Astrocyte (in vitro differentiated cells and primary cell): ENCODE results near the gene PCNX4. TPM values are rescaled to one million over a fixed set of nuclear protein-coding genes. Genes with fewer than 3 reads are reported as not detected.

Experiments
- DNase-seq: peaks from one replicate; pipeline ENCODE4 v3.0.0-alpha.2; 2010; ENCODE audit warnings: low read depth
- FAIRE-seq: peaks from 2 replicates; lab custom pipeline; 2011; peaks lifted over from hg19 to GRCh38; lab: Jason Lieb, UNC
- H2AFZ ChIP-seq: 2 replicates; pipeline ENCODE4 v1.6.0; 2012; ENCODE audit warnings: low read depth, low read length, inconsistent platforms
- H3K27ac ChIP-seq: 2 replicates; pipeline ENCODE4 v1.5.1; 2011; ENCODE audit warnings: low read depth, low read length, inconsistent platforms
- H3K27me3 ChIP-seq: 2 replicates; pipeline ENCODE4 v1.6.0; 2011; ENCODE audit warnings: low read length, inconsistent platforms; ENCODE audit not compliant: insufficient read depth
- H3K36me3 ChIP-seq: 2 replicates; pipeline ENCODE4 v1.5.1; 2011; ENCODE audit warnings: low read length, inconsistent platforms; ENCODE audit not compliant: insufficient read depth
- H3K4me1 ChIP-seq: 2 replicates; pipeline ENCODE4 v1.5.1; 2011; ENCODE audit warnings: low read length, inconsistent platforms; ENCODE audit not compliant: insufficient read depth
- H3K4me2 ChIP-seq: 2 replicates; pipeline ENCODE4 v1.6.0; 2012; ENCODE audit warnings: low read length, inconsistent platforms
- H3K4me3 ChIP-seq: 2 replicates; pipeline ENCODE4 v1.5.1; 2011; ENCODE audit warnings: low read depth, mild to moderate bottlenecking, low read length, inconsistent platforms; ENCODE audit not compliant: insufficient read depth
- H3K79me2 ChIP-seq: 2 replicates; pipeline ENCODE4 v1.6.0; 2012; ENCODE audit warnings: mild to moderate bottlenecking, low read length, inconsistent platforms; ENCODE audit not compliant: insufficient read depth
- H3K9ac ChIP-seq: 2 replicates; pipeline ENCODE4 v1.6.0; 2012; ENCODE audit warnings: mild to moderate bottlenecking, low read length, inconsistent platforms
- H3K9me3 ChIP-seq: 2 replicates; pipeline ENCODE4 v1.5.1; 2012; ENCODE audit warnings: low read depth, mild to moderate bottlenecking, low read length, inconsistent platforms; ENCODE audit not compliant: insufficient read depth
- H4K20me1 ChIP-seq: 2 replicates; pipeline ENCODE4 v1.6.0; 2012; ENCODE audit warnings: low read length, inconsistent platforms; ENCODE audit not compliant: insufficient read depth
- H3K27ac Mint-ChIP-seq: one replicate; pipeline ENCODE4 v1.8.0; 2021; ENCODE audit warnings: mild to moderate bottlenecking, mixed read lengths; ENCODE audit not compliant: unreplicated experiment
- H3K27me3 Mint-ChIP-seq: one replicate; pipeline ENCODE4 v1.8.0; 2021; ENCODE audit warnings: low read depth, mixed read lengths; ENCODE audit not compliant: unreplicated experiment
- H3K36me3 Mint-ChIP-seq: one replicate; pipeline ENCODE4 v1.8.0; 2021; ENCODE audit warnings: low read depth, mixed read lengths; ENCODE audit not compliant: unreplicated experiment
- H3K4me1 Mint-ChIP-seq: one replicate; pipeline ENCODE4 v1.8.0; 2021; ENCODE audit warnings: low read depth, mixed read lengths; ENCODE audit not compliant: unreplicated experiment
- H3K4me3 Mint-ChIP-seq: one replicate; pipeline ENCODE4 v1.8.0; 2021; ENCODE audit warnings: mild to moderate bottlenecking, moderate library complexity, mixed read lengths; ENCODE audit not compliant: unreplicated experiment
- H3K9me3 Mint-ChIP-seq: one replicate; pipeline ENCODE4 v1.8.0; 2021; ENCODE audit warnings: mild to moderate bottlenecking, mixed read lengths; ENCODE audit not compliant: unreplicated experiment
- CTCF ChIP-seq: IDR thresholded peaks from 2 replicates; pipeline ENCODE4 v1.5.1; 2011; ENCODE audit warnings: low read depth, mild to moderate bottlenecking, inconsistent platforms, low read length, moderate library complexity; ENCODE audit not compliant: insufficient read depth
- EZH2 ChIP-seq: IDR thresholded peaks from 2 replicates; pipeline ENCODE4 v1.6.1; 2012; ENCODE audit warnings: mild to moderate bottlenecking, low read length, inconsistent platforms; ENCODE audit not compliant: insufficient read depth
- total RNA-seq: library from RNA; stranded (reverse); gene quantifications from 2 replicates; pipeline ENCODE4 v1.2.1, GENCODE V29; 2021

The PCNX4 gene
- total RNA-seq, 1 donor from 2014 or later, result 71.3 TPM

GRCh38 chr14:60101786-60102185, 10.1 kb downstream of the PCNX4 start:
- H3K9me3 Mint-ChIP-seq, result no peaks in the 10 kb centered on the region
- no peak for TF ChIP-seq EZH2
- TF ChIP-seq CTCF, result no peak
- H3K4me1 Mint-ChIP-seq, result peaks cover 32% of the 10 kb centered on the region
- H4K20me1 ChIP-seq, result peaks cover 70% of the 10 kb centered on the region
- no peak overlapping the region for H2AFZ ChIP-seq
- H3K27me3 Mint-ChIP-seq, result no peaks in the 10 kb centered on the region
- no peaks in the 10 kb centered on the region for H3K27me3 ChIP-seq
- DNase-seq (peak; percentile 52), FAIRE-seq (peak; percentile 70)
- no peaks in the 10 kb centered on the region for H3K9me3 ChIP-seq
- H3K36me3 Mint-ChIP-seq, result peaks cover 12% of the 10 kb centered on the region
- H3K4me1 ChIP-seq, result peaks cover 5% of the 10 kb centered on the region
- peaks cover 97% of the 10 kb centered on the region for H3K79me2 ChIP-seq
- no peak overlapping the region for H3K4me3 Mint-ChIP-seq
- H3K36me3 ChIP-seq, result peaks cover 3% of the 10 kb centered on the region
- H3K27ac ChIP-seq, result peak overlapping the region; percentile 6
- H3K9ac ChIP-seq, result no peak overlapping the region
- H3K27ac Mint-ChIP-seq, result no peak overlapping the region
- no peak overlapping the region for H3K4me3 ChIP-seq
- peak overlapping the region; percentile 13 for H3K4me2 ChIP-seq

DNA sequence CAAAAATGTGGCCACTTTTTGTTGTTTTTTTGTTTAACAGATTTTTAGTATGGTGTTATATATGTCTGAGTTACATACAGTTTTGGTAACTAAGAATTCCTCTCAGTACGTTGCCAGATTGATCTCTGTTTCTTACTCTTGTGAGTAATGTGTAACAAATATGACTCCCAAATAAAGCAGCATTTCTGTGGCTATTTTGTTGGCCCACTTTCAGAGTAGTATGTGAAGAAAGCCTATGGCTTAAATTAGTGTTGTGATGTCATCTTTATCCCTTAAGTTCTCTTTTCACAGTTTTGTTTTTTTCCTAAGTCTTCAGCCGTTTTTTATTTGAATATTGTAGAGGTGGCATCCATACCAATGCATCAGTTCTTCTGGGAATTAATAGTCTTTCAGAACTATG, 10.7 kb downstream of the PCNX4 start:
- peak overlapping the region; percentile 8 for H3K9ac ChIP-seq
- H3K9me3 Mint-ChIP-seq, result no peaks in the 10 kb centered on the region
- H3K27ac ChIP-seq, result peak overlapping the region; percentile 6
- no peak overlapping the region for H3K27ac Mint-ChIP-seq
- no peak overlapping the region for H3K4me3 ChIP-seq
- H3K36me3 Mint-ChIP-seq, result peaks cover 10% of the 10 kb centered on the region
- TF ChIP-seq CTCF (no peak), EZH2 (no peak)
- peak; percentile 89 for DNase-seq
- peaks cover 97% of the 10 kb centered on the region for H3K79me2 ChIP-seq
- FAIRE-seq, result peak; percentile 66
- H3K27me3 ChIP-seq, result no peaks in the 10 kb centered on the region
- H3K36me3 ChIP-seq, result peaks cover 3% of the 10 kb centered on the region
- H3K4me3 Mint-ChIP-seq, result no peak overlapping the region
- H3K4me1 Mint-ChIP-seq, result peaks cover 32% of the 10 kb centered on the region
- H4K20me1 ChIP-seq, result peaks cover 64% of the 10 kb centered on the region
- peaks cover 5% of the 10 kb centered on the region for H3K4me1 ChIP-seq
- no peak overlapping the region for H3K4me2 ChIP-seq
- no peaks in the 10 kb centered on the region for H3K9me3 ChIP-seq
- no peaks in the 10 kb centered on the region for H3K27me3 Mint-ChIP-seq
- no peak overlapping the region for H2AFZ ChIP-seq

DNA sequence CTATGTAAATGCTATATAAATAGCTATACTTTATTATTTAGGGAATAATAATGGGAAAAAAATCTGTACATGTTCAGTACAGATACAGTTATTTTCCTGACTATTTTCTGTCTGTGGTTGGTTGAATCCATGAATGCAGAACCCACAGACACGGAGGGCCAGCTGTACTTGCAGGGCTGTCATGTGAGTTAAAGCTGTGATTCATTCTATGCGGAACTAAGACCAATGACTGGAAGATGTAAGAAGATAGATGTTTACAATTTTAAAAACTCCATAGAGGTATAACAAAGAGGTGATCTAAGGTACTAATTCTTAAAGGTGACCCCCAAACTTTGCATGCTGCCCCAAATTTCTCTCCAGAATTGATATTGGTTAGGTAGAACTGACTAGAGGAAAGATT, 14.6 kb downstream of the PCNX4 start:
- TF ChIP-seq EZH2 (no peak), CTCF (no peak)
- DNase-seq, result peak; percentile 82
- no peaks in the 10 kb centered on the region for H3K27me3 ChIP-seq
- Mint-ChIP-seq H3K9me3 (no peaks in the 10 kb centered on the region), H3K27ac (peak overlapping the region; percentile 84), H3K4me1 (peaks cover 20% of the 10 kb centered on the region), H3K36me3 (peaks cover 14% of the 10 kb centered on the region), H3K4me3 (no peak overlapping the region), H3K27me3 (no peaks in the 10 kb centered on the region)
- H2AFZ ChIP-seq, result no peak overlapping the region
- peaks cover 98% of the 10 kb centered on the region for H3K79me2 ChIP-seq
- peak overlapping the region; percentile 24 for H3K27ac ChIP-seq
- H3K9ac ChIP-seq, result no peak overlapping the region
- H4K20me1 ChIP-seq, result peaks cover 65% of the 10 kb centered on the region
- no peak for FAIRE-seq
- H3K36me3 ChIP-seq, result peaks cover 6% of the 10 kb centered on the region
- H3K4me2 ChIP-seq, result no peak overlapping the region
- H3K9me3 ChIP-seq, result no peaks in the 10 kb centered on the region
- no peak overlapping the region for H3K4me3 ChIP-seq
- H3K4me1 ChIP-seq, result peaks cover 5% of the 10 kb centered on the region
